Epidermal melanocyte (primary cell): ENCODE results near the gene RGS3.

ENCODE experiments used
- DNase-seq: peaks from one replicate; pipeline ENCODE4 v3.0.0; 2011; ENCODE audit warnings: low spot score; ENCODE audit not compliant: insufficient read length

RGS3 gene

DNA sequence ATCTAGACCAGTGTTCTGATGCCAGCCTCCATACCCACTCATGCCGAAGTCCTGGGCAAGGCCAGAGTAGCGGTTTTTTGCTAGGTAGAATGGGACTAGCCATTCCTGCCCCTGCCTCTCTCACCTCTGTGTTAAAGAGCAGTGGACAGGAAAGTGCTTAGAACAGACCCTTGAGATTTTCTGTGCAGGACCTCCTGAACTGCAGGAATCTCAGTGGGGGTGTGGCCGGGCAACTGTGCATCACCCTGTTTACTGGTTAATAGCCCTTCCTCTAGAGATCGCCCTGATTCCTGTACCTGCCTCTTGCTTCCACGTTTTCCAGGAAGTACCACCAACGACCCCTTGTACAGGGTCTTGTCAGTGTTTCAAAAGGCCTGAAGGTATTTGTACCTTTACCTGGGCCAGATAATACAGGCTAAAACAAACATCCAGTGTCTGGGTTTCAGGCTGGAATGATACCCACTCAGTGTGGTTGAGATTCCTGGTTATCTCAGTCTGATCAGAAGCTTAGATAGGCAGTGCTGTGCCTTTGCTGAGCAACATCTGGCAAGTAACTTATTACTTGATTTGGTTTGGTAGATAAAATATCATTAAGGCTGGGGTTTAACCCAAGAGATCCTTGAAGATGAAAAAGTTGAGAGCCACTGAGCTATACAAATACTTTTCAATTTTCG is 65.9 kb downstream of the RGS3 start:
- no peak for DNase-seq

GRCh38 chr9:113530022-113530635 is 66.6 kb downstream of the RGS3 start:
- no peak for DNase-seq

GRCh38 chr9:113530942-113531341 is 67.4 kb downstream of the RGS3 start:
- DNase-seq: no peak

DNA sequence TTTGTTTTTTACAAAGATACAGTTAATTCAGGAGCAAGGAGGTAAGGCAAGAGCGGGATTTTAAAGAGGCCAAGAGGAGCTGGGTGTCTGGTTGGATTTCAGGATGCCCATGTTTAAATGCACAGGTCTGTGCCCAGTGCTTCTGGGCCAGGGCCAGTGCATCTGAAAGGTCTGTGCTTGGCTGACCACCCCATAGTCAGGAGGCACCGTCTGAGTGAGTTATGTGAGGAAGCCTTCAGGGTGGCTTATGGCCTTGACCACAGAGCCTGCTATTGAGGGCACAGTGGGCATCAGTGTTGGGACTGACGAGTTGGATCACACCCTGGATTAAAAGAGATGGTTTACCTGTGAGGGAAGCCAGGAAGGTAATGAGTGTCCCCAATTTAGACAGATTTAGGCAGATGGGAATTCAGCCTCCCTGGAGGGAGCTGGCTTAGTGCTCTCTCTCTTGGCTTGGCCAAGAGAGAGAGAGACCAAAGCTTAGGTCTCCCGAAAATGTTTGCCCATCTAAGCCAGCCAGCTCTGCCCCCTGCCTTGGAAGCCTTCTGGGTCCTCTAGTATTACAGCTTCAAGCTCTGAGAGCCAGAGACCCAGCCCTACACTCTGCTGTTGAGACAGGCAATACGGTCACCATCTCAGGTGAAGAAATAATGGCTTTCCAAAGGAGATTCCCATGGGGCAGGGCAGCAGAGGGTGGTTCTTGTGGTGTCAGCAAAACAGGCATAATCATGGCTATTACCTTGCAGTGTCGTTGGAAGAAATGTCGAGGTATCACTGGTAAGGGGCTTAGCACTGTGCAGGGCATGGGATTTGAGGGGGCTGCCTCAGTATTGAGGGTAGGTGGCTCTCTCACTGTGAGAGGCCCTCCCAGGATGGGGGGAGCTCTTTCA is 68.6 kb downstream of the RGS3 start:
- no peak for DNase-seq

- no peak for DNase-seq
Measured at GRCh38 chr9:113532809-113533190, 69.3 kb downstream of the RGS3 start.

DNA sequence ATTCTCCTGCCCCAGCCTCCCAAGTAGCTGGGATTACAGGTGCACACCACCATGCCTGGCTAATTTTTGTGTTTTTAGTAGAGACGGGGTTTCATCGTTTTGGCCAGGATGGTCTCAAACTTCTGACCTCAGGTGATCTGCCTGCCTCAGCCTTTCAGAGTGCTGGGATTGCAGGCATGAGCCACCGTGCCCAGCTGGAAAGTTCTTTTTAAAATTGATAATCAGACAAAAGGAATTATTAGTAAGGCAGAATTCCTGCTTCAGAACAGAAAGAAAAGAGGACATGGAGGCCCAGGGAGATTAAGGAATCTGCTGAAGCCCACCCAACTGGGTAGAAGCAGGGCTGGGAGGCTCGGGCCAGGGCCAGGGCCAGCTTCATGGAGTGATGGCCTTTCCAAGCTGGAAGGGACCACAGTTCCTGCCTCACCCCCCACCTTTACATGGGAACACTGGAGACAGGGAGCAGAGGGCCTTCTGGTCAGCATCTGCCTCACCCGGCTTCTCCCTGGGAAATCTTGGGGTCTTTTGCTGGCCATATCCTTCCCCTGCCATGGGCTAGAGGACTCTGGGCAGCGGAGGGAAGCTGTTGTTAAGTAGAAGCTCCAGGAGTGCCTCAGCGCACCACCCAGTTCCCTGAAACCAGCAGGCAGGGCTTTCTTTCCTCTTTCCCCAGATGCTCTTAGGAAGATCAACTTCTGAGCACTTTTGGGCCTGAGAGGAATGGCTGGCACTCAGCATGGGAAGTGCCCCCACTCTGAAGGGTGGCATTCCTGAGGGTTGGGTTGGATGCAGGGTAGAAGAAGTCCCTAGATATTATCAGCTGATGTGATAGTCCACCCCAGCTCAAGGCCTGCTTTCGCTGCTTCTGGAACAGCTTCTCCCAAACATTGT is 70.1 kb downstream of the RGS3 start:
- no peak for DNase-seq

DNA sequence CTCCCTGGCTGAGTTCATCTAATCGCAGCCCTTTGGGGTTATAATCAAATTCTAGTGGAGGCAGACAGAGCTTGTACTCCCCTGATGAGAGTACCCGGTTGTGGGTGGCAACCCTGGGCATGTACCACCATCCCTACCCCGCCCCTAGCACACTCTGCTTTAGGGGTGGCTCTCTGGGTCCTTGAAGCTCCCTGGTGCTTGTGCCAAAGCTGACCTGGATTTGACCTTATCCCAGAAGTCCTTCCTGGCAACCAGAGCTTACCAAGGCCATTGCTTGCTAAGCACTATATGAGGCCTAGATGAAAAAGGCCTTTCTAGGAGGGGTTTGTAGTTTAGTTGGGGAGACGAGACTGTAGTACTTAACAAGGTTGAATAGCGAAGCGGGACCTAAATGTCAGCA is 72.2 kb downstream of the RGS3 start:
- DNase-seq: no peak

DNA sequence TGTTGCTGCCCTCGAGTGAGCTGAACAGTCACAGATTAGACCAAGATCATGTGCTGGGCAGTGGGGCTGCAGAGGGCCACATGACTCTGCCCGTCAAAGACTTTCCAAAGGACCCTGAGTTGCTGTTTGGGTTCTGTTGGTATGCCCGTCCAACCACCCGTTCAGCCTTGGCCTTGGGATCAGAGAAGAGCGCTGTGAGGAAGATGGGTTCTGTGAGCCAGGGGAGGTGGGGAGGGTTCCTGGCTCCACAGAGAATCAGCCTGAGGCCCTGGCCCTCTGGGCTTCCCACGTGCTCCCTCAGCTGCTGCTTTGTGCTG is 72.6 kb downstream of the RGS3 start:
- DNase-seq: peak; percentile 66

DNA sequence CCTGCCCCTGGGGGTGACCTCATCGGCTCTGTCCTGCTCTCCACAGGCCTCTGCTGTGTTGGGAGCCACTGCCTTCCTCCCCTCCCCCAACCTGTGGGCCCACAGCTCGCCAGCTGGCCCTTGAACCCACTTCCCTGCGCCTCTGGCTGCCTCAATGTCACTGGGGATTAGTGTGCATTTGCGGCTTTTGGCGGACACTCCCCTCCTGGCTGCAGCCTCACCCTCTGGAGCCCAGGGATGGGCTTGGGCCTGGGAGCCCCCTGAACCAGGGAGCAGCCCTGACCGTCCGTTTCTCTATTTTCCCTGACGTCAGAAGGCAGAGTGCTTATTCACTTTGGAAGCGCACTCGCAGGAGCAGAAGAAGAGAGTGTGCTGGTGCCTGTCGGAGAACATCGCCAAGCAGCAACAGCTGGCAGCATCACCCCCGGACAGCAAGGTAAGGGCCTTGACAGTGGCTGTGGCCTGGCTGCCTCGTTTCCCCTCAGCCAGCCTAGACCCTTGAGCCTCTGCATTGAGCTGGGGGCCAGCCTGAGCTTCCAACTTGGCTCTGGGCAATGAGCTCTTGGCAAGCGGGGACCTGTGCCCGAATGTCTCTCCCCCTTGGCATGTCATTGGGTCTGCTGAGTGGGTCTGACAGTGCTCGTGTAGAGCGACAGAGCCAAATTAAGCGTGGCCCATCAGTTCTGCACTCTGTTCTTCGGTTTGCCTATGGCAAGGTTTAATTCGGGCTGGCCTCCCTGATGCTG is 73.1 kb downstream of the RGS3 start:
- no peak for DNase-seq

GRCh38 chr9:113537229-113537810 is 73.8 kb downstream of the RGS3 start:
- no peak for DNase-seq

DNA sequence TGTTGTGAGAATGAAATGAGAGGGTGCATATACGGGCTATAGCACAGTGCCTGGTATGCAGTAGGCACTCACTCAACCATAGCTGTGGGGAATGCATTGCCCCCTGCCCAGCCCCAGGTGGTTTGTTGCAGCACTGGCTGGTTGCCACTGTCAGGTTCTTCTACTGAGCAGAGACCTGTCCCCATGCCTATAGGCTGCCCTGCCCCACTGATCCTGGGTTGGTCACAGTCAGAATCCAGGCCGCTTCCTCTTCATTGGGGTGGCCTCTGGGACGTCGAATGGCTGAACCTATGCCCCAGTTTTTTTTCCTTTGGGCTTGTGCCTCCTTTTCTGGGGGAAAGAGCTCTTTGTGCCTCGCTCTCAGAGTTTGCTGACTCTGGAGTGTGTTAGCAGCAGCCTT is 74.6 kb downstream of the RGS3 start:
- no peak for DNase-seq

DNA sequence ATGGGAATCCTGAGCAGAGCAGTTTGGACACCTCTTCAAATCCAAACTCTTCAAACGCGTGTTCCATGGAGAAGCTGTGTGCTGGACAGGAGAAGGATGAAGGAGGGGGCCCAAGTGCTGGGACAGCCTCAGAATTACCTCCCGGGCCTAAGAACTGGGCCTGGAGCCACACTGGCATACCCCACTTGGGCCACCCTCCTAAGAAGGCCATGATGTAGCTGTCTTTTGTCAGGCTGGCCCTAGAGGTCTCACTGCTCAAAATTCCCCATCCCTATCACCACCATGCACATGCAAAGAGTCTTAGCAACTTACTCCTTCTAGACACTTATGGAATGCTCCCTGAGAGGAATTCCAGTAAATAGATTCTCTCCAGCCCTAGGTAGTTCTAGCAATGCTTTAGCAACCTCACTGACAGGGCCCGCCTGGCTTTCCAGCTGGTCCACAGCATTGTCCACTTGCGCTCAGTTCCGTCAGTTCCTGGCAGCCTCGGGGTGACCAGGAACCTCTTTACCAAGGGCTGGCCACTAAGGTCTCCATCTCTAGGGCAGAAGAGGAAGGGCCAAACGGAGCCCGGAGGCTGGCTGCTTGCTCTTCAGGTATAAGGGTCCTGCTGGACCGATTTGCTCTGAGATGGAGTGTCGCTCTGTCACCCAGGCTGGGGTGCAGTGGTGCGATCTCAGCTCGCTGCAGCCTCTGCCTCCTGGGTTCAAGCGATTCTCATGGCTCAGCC is 75.3 kb downstream of the RGS3 start:
- DNase-seq: no peak

DNA sequence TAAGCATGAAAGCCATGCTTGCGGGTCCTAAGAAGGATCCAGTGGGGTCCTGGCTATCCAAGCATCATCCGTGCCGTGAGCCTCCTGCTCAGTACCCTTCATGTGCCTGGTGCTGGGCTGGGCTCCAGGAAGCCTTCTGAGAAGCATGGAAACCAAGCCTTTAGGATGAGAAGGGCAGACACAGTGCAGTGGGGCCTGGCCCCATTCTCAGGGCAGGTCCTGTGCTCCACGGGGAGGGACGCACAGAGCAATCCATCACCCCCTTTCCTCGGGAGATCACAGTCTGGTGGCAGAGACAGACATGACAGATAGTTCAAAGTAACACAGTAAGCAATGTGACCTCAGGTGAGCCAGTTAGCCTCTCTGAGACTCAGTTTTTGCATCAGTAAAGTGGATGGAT is 76.9 kb downstream of the RGS3 start:
- DNase-seq: no peak

DNA sequence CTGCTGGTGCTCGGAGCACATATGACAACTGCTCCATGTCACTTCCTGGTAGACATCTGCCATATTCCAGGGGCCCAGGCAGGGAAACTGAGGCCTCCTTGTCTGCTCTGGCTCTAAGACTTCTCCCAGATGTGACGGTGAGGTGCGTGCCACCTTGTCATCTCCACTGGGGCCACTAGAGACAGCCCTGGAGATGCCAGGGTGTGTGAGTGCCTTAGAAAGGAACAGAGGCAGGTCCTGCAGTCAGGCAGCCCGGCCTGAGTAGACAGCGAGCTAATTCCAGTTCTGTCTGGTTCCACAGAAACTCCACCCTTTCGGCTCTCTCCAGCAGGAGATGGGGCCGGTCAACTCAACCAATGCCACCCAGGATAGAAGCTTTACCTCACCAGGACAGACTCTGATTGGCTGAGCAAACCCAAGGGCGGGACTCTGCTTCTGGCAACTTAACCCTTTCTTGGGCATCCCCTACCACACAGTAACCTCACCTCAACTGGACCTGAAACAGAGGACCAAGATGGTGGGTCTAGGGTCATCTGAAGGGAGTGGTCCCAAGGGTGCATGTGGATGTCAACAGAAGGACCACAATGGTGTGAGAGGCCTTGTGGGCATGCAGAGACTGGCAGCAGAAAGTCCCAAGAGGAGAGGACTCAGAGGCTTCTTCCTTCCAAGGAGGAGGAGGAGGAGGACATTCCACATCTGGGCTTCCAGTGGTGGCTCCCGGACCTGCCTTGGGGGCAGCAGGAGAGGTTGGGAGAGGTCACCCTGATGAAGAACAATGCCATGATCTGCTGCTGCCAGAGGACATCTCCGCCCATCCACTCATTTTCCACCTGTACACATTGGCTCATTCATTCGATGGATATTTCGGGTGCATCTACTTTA is 77.7 kb downstream of the RGS3 start:
- no peak for DNase-seq

- DNase-seq: no peak
Measured at GRCh38 chr9:113542006-113542405, 78.5 kb downstream of the RGS3 start.

GRCh38 chr9:113542741-113543140 is 79.2 kb downstream of the RGS3 start:
- no peak for DNase-seq

- DNase-seq: no peak
Measured at GRCh38 chr9:113543296-113543981, 79.9 kb downstream of the RGS3 start.

DNA sequence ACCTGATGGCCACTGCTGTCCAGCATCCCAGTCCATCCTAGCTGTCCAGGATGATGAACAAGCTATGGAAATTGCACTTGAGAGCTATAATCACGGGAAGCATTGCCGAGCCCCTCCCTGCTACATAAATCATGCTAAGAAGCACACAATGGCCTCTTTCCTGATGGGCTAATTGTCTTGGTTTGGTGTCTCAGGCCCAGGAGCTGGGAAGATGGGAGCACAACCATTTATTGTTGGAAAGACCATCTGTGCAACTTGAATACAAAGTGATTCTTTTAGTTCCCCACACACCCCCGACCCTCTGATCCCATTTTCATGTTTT is 80.4 kb downstream of the RGS3 start:
- no peak for DNase-seq
